Measurements from ENCODE around the gene TBCEL.
A peak's percentile ranks its signal among the peaks of the same experiment; 100 is the strongest.
"Not testable (repeated sequence)": the region's sequence is repeated elsewhere in the genome, so short reads cannot be mapped to it uniquely, and the experiment has no call there.

Gene TBCEL

DNA sequence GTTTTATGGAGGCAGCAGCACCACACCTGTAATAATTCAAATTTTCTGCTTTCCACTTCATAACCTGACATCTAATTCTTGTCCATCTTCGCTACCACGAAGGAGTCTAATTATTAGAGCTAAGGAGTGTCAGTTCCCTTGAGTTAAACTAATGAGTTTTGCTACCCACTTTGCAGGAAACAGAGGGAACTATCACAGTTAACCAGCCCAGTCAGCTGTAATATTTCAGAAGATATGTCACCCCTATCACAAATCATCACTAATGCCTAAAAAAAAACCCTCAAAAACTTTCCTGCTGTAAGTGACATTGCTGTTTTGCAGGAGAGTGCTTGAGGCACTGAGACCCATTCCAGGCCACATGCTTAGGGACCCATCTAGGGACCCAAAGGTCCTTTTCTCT is 85.6 kb downstream of the TBCEL start:
- no peak for DNase-seq

DNA sequence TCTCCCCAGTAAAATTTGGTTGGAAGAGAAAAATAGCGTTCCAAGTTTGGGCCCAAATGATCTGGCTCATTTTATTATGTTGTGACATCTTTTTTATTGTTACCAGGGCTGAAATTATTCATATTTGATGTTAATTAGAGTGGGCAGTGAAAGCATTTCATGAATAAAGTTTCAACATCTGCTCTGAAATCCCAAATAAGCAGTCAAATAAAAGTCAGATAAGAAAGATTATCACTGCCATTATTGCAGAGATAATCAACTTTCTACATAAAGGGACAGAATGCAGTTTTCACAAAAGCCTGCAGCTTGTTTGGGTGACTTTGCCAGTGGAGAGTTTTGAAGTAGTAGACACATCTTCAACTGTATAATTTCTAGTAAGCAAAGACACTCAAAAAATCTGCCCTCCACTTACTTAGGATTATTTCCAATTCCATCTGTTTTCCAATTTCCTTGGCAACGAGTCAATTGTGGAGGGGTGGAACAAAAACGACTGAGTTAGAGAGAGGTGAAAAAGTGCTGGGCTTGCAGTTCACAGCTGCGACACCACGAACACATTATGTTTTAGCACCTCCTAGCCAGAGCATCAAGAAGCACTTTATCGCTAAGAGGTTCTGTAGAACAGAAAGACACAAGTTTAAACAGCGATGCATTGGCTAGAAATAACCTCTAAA is 86.1 kb downstream of the TBCEL start:
- no peak for DNase-seq

- DNase-seq: no peak
Measured at GRCh38 chr11:121110871-121111724, 87.2 kb downstream of the TBCEL start.

- peak; percentile 54 for DNase-seq
Measured at GRCh38 chr11:121112498-121113455, 88.9 kb downstream of the TBCEL start.

GRCh38 chr11:121113611-121114010 is 89.7 kb downstream of the TBCEL start:
- no peak for DNase-seq

- DNase-seq: not testable (repeated sequence)
Measured at GRCh38 chr11:121115024-121115423, 91.1 kb downstream of the TBCEL start.

DNA sequence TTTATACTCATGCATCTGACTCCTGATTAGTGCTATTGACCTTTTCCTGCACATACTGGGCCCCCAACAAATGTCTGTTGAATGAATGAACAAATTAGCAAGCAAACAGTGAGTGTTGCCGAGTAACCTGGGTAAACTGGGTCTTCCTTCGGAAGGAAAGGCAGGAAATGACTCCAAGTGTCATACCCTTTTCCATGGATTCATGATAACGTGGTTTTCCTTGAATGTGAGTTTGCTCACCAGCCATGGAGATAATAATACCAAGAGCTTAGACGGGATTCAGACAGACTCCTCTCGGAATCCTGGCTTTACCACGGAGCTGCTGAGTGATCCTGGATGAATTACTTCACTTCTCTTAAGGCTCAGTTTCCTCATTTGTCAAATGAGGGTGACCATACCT is 93.9 kb downstream of the TBCEL start:
- no peak for DNase-seq

DNA sequence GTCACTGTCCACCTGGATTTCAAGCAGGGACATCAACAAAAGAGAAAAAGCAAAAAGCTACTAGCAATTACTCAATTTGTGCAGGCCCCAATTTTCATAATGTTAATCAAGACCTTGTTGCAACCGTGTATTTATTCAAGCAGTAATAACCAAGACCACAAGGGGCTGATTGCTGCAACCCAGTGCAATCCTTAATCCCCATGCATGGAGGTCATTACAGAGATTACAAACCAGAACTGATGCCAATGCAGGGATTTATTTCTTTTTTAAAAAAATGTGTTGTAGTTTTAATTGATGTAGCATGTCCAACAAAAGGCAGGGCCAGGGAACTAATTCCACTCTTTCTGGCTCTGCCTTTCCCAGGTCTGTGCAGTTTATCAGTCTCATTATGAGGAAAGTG is 95.5 kb downstream of the TBCEL start:
- no peak for DNase-seq

GRCh38 chr11:121122328-121122727 is 98.4 kb downstream of the TBCEL start:
- no peak for DNase-seq

GRCh38 chr11:121123496-121124069 is 99.7 kb downstream of the TBCEL start:
- no peak for DNase-seq

DNA sequence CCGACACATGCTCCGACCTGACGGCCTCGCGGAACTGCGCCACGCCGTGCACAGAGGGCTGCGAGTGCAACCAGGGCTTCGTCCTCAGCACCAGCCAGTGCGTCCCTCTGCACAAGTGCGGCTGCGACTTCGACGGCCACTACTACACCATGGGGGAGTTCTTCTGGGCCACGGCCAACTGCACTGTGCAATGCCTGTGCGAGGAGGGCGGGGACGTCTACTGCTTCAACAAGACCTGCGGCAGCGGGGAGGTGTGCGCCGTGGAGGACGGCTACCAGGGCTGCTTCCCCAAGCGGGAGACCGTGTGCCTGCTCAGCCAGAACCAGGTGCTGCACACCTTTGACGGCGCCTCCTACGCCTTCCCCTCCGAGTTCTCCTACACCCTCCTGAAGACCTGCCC is 103.9 kb downstream of the TBCEL start:
- DNase-seq: no peak

DNA sequence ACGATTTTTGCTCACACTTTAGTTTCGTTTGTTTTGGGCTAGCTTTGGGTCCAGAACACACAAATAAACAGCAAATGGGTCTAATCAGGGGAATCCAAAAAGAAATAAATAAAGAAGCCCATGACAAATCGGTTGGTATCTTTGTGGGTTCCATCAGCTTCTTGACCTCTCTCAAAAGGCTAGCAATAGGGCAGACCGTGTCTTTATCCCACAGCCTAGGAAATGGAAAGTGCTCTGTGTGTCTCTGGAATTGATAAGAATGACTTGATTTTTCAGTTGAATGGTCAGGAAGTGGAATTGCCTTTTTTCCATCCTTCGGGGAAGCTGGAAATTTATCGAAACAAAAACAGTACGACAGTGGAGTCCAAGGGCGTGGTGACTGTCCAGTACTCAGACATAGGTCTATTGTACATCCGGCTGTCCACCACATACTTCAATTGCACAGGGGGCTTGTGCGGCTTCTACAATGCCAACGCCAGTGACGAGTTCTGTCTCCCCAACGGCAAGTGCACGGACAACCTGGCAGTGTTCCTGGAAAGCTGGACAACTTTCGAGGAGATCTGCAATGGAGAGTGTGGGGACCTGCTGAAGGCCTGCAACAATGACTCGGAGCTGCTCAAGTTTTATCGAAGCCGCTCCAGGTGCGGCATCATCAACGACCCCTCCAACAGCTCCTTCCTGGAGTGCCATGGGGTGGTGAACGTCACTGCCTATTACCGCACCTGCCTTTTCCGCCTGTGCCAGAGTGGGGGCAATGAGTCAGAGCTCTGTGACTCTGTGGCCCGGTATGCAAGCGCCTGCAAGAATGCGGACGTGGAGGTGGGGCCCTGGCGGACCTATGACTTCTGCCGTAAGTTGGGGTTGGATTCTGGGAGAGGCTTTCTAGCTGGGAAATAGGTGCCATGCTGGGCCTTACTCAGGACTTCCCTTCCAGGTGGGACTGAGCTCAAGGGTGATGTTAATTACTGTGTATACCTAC is 105.7 kb downstream of the TBCEL start:
- DNase-seq: no peak

DNA sequence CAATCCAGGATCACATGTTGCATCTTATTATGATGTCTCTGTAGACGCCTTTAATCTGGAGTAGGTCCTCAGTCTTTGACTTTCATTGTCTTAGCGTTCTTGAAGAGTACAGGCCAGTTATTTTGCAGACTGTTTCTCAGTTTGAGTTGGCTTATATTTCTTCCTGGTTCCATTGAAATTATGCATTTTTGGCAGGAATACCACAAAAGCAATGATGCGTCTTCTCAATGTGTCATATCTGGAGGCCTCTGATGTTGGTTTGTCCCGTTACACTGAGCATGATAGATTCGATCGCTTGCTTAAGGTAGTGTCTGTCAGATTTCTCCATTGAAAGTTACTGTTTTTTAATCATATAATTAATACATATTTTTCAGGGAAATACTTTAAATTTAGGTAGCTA is 107.8 kb downstream of the TBCEL start:
- DNase-seq: no peak

GRCh38 chr11:121132211-121132976 is 108.5 kb downstream of the TBCEL start:
- no peak for DNase-seq

DNA sequence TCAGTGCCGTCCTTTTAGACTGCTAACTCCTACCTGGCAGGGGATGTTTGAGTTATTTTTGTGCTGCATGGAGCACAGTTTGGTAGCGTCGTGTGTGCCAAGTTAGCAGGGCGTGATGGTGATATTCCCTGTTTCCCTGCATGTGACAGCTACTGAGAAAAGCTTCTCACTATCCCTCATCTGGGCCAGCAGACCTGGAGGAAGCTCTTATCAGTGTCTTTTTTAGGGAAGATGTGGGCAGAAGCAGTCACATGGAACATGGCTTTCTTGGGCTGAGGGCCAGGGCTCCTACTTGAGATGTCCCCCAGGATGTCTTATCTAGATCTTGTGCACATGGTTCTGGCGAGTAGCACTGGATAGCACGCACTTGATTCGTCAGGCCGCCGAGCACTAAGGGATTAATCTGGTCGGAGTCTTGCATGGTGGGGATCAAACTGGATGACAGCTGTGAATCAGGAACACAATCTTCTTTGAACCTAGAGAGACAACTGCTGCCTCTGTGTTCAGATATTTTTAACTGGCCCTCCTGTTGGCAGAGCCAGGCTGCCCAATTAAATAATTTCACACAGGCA is 110.9 kb downstream of the TBCEL start:
- no peak for DNase-seq

GRCh38 chr11:121137005-121137404 is 113.1 kb downstream of the TBCEL start:
- DNase-seq: no peak

DNA sequence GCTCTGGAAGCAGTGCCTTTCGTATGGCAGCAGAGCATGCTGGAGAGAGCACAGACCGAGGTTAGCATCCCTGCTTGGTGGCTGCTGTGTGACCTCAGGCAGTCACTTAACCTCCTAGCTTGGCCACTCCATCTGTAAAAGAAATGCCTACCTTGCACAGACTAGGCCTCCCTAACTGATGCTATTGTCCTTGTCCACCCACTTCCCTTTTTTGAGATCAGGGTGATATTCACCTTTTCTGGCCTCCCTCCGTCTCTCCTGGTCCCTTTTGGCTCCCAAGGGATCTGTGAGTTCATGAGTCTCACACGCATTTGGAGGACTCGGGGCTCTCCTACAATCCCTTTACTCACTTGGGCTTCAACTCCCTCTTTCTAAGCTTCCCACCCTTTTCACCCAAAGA is 114.4 kb downstream of the TBCEL start:
- no peak for DNase-seq

- DNase-seq: no peak
Measured at GRCh38 chr11:121140369-121140768, 116.5 kb downstream of the TBCEL start.

Data from stimulated activated CD8-positive, alpha-beta memory T cell treated with anti-CD3 and anti-CD28 coated beads, Interleukin-4, amount 100 ng/mL, for 48 hours (primary cell).